Panc1 (cell line): ENCODE measurements around the gene IL2. TPM values are rescaled to one million over a fixed set of nuclear protein-coding genes. Genes with fewer than 3 reads are reported as not detected.

ENCODE experiments used
- ATAC-seq: fragments of 200-7000 bp; cut with Tn5 transposase; 2 replicates; pipeline ENCODE4 v1.9.1; 2020; ENCODE audit warnings: mild to moderate bottlenecking, moderate library complexity
- BruUV-seq: library from RNA; stranded (reverse); fragments of 400-500 nt; replicated peaks from 2 replicates; lab custom pipeline; 2021; lab: Mats Ljungman, UMichigan
- CTCF ChIA-PET: fragments of 300-600 bp; sonication (Branson Sonifier 250); formaldehyde crosslinking; loops from one replicate; lab custom pipeline; 2022; ENCODE audit warnings: antibody characterized with exemption; lab: Charles Lee
- POLR2A ChIA-PET: fragments of 300-600 bp; sonication (Branson Sonifier 250); formaldehyde crosslinking; loops from one replicate; lab custom pipeline; 2022; ENCODE audit warnings: antibody characterized with exemption; lab: Charles Lee
- DNase-seq: peaks from one replicate; pipeline ENCODE4 v3.0.0-alpha.2; 2010; ENCODE audit warnings: low read depth, low spot score
- H3K27ac ChIP-seq: 2 replicates; pipeline ENCODE4 v1.5.1; 2011; ENCODE audit warnings: mild to moderate bottlenecking, low read length, inconsistent platforms
- H3K27me3 ChIP-seq: fragments of 200-500 bp; sonication (Bioruptor generic); 2 replicates; pipeline ENCODE4 v1.6.0; 2014; ENCODE audit warnings: low read length, inconsistent platforms; ENCODE audit not compliant: control insufficient read depth, insufficient read depth
- H3K36me3 ChIP-seq: fragments of 200-500 bp; sonication (Bioruptor generic); 2 replicates; pipeline ENCODE4 v1.5.1; 2014; ENCODE audit warnings: inconsistent platforms, mild to moderate bottlenecking, low read length, moderate library complexity; ENCODE audit not compliant: control insufficient read depth, insufficient read depth
- H3K4me1 ChIP-seq: 2 replicates; pipeline ENCODE4 v1.5.1; 2011; ENCODE audit warnings: inconsistent platforms, mild to moderate bottlenecking, low read length, moderate library complexity; ENCODE audit not compliant: control insufficient read depth, insufficient read depth
- H3K4me3 ChIP-seq, 2 experiments: 2 replicates each; pipeline ENCODE4 v1.5.1; 2011 to 2012; ENCODE audit warnings: low read depth in 2 of 2, low read length in 2 of 2, mild to moderate bottlenecking in 2 of 2, inconsistent platforms in 1 of 2, moderate library complexity in 1 of 2
- H3K9me3 ChIP-seq: fragments of 200-500 bp; sonication (Bioruptor generic); 2 replicates; pipeline ENCODE4 v1.5.1; 2014; ENCODE audit warnings: low read depth, mild to moderate bottlenecking, inconsistent platforms, low read length, moderate library complexity; ENCODE audit not compliant: control insufficient read depth, insufficient read depth
- POLR2AphosphoS5 ChIP-seq: IDR thresholded peaks from 2 replicates; pipeline ENCODE4 v1.6.1; 2012; ENCODE audit warnings: mild to moderate bottlenecking, low read depth, low read length, moderate library complexity
- SIN3A ChIP-seq: IDR thresholded peaks from 2 replicates; pipeline ENCODE4 v1.6.1; 2012; ENCODE audit warnings: low read depth, mild to moderate bottlenecking, low read length, moderate library complexity, borderline replicate concordance; ENCODE audit not compliant: insufficient read depth
- in situ Hi-C: cut with HindIII; loops from 2 replicates; pipeline ENCODE4 v1.10.0; 2016; ENCODE audit warnings: low sequenced_read_pairs, low pct_unique_long_range_greater_than_20kb
- intact Hi-C: fragments of 100-400 bp; cut with micrococcal nuclease; formaldehyde crosslinking; loops from one replicate; pipeline ENCODE4 v1.10.0; 2022; ENCODE audit not compliant: unreplicated experiment
- total RNA-seq: library from RNA; stranded (reverse); gene quantifications from one replicate; pipeline ENCODE4 v1.2.1, GENCODE V29; 2021; ENCODE audit not compliant: unreplicated experiment
- TF ChIP-seq, protein P1 (sequence below): fragments of 450-650 bp; IDR thresholded peaks from 2 replicates; pipeline ENCODE4 v1.5.1; 2017; ENCODE audit warnings: mild to moderate bottlenecking
- TF ChIP-seq, protein P2 (sequence below), 2 experiments: IDR thresholded peaks; 2 replicates each; pipeline ENCODE4 v1.6.1; 2011 to 2012; ENCODE audit warnings: low read depth in 2 of 2, control low read depth in 1 of 2, low read length in 1 of 2, mild to moderate bottlenecking in 1 of 2, moderate library complexity in 1 of 2; ENCODE audit not compliant: insufficient read depth in 1 of 2

The IL2 gene
- total RNA-seq, 1 experiment from 2014 or later = 0.57 TPM

DNA sequence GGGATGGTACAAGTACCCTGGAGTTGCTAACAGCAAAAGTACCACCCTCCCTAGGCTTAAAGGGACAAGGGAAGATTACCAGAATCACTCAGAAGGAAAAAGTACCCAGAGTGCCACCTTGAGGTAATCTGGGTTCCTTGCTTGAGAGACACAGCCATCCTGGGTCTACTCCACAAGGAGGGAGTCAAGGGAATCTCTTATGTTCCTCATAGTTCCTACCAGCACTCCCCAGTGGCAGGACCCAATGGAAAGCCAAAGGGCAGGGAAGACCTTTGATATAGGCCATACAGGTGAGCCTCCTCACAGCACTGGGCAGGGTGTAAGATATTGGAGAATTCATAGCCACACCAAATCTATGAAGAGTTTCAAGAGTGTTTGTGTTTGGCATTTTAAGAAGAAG is 5.7 kb downstream of the IL2 start:
- no peaks in the 10 kb centered on the region for H3K9me3 ChIP-seq
- DNase-seq (no peak), ATAC-seq (no peak)
- intact Hi-C loops (no loop called here), in situ Hi-C loops (no loop called here)
- TF ChIP-seq POLR2AphosphoS5 = no peak
- TF ChIP-seq, protein P1, sequence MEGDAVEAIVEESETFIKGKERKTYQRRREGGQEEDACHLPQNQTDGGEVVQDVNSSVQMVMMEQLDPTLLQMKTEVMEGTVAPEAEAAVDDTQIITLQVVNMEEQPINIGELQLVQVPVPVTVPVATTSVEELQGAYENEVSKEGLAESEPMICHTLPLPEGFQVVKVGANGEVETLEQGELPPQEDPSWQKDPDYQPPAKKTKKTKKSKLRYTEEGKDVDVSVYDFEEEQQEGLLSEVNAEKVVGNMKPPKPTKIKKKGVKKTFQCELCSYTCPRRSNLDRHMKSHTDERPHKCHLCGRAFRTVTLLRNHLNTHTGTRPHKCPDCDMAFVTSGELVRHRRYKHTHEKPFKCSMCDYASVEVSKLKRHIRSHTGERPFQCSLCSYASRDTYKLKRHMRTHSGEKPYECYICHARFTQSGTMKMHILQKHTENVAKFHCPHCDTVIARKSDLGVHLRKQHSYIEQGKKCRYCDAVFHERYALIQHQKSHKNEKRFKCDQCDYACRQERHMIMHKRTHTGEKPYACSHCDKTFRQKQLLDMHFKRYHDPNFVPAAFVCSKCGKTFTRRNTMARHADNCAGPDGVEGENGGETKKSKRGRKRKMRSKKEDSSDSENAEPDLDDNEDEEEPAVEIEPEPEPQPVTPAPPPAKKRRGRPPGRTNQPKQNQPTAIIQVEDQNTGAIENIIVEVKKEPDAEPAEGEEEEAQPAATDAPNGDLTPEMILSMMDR = peak; percentile 42
- ChIA-PET POLR2A (interaction anchor here (0.6 kb wide), 1 partner anchor 42 kb away, joined by 3 read pairs; no protein-coding TSS in a partner anchor), CTCF (no interaction called here)
- BruUV-seq = no TSS peak
- no peaks in the 10 kb centered on the region for H3K27me3 ChIP-seq
- no peak overlapping the region for H3K27ac ChIP-seq
- H3K4me1 ChIP-seq = no peaks in the 10 kb centered on the region
- no peaks in the 10 kb centered on the region for H3K36me3 ChIP-seq
- no peak overlapping the region for H3K4me3 ChIP-seq

DNA sequence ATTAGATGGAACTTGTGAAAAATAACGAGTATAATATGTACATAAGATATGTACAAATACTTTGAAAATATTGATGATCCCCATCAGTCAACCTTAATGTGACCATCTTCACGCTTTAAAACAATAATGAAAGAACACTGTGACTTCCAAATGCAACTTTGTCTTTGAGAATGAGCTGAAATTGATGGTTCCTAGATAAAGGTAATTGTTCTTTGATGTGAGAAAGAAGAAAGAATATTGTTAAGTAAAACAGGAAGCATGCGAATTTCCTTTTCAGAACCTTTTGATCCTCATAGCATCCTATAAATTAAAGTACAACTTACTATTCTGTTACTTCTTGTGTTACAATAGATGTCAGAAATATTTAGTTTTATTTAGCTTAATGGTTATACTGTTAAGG is 22.2 kb downstream of the IL2 start:
- TF ChIP-seq, protein P2, sequence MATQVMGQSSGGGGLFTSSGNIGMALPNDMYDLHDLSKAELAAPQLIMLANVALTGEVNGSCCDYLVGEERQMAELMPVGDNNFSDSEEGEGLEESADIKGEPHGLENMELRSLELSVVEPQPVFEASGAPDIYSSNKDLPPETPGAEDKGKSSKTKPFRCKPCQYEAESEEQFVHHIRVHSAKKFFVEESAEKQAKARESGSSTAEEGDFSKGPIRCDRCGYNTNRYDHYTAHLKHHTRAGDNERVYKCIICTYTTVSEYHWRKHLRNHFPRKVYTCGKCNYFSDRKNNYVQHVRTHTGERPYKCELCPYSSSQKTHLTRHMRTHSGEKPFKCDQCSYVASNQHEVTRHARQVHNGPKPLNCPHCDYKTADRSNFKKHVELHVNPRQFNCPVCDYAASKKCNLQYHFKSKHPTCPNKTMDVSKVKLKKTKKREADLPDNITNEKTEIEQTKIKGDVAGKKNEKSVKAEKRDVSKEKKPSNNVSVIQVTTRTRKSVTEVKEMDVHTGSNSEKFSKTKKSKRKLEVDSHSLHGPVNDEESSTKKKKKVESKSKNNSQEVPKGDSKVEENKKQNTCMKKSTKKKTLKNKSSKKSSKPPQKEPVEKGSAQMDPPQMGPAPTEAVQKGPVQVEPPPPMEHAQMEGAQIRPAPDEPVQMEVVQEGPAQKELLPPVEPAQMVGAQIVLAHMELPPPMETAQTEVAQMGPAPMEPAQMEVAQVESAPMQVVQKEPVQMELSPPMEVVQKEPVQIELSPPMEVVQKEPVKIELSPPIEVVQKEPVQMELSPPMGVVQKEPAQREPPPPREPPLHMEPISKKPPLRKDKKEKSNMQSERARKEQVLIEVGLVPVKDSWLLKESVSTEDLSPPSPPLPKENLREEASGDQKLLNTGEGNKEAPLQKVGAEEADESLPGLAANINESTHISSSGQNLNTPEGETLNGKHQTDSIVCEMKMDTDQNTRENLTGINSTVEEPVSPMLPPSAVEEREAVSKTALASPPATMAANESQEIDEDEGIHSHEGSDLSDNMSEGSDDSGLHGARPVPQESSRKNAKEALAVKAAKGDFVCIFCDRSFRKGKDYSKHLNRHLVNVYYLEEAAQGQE (IDR thresholded peaks at IDR 0.05; ENCODE audit: insufficient read depth in 1 of 2, low read depth in 2 of 2, low read length in 1 of 2) = no peak
- no peak for TF ChIP-seq SIN3A
- Histone ChIP-seq H3K4me3 (no peak overlapping the region), H3K4me1 (no peaks in the 10 kb centered on the region), H3K27ac (no peak overlapping the region), H3K36me3 (no peaks in the 10 kb centered on the region), H3K9me3 (no peaks in the 10 kb centered on the region), H3K27me3 (no peaks in the 10 kb centered on the region)
- ChIA-PET CTCF (no interaction called here), POLR2A (no interaction called here)
- DNase-seq = no peak
- intact Hi-C loops = no loop called here
- no peak for ATAC-seq
- in situ Hi-C loops = no loop called here
- BruUV-seq = no TSS peak

DNA sequence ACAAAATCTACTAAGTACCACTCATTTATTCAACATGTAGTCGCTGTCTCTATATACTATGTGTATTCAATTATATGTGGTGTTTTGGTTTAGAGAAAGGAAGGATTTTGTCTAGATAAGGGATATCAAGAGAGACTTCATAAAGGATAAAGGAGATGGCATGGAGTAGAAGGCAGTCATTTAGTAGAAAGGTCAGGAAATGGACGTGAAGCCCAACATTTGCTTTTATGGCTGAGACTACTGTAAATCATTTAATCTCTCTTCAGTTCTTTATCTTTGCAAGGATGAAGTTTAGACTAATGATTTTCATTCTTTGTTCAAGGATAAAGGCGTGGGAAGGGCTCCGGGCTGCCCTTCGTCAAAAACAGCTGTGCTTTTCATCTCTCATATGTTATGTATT is 25.2 kb downstream of the IL2 start:
- POLR2A ChIA-PET = no interaction called here
- ATAC-seq = no peak

More for the DNA sequence above, 25.2 kb downstream of the IL2 start:
- DNase-seq = no peak
- intact Hi-C loops = no loop called here
- BruUV-seq = no TSS peak
- CTCF ChIA-PET = no interaction called here
- Histone ChIP-seq H3K36me3 (no peaks in the 10 kb centered on the region), H3K4me1 (no peaks in the 10 kb centered on the region), H3K9me3 (no peaks in the 10 kb centered on the region), H3K4me3 (no peak overlapping the region), H3K27ac (no peak overlapping the region), H3K27me3 (no peaks in the 10 kb centered on the region)
- TF ChIP-seq, protein P1 = no peak
- no peak for TF ChIP-seq SIN3A
- TF ChIP-seq, protein P2 (IDR thresholded peaks at IDR 0.05; ENCODE audit: insufficient read depth in 1 of 2, low read depth in 2 of 2, low read length in 1 of 2) = no peak
- in situ Hi-C loops = no loop called here
